K562 (cell line): ENCODE results near the gene ENSA. TPM values are rescaled to one million over a fixed set of nuclear protein-coding genes. Genes with fewer than 3 reads are reported as not detected.

Experiments used
- ARNT ChIP-seq, 2 experiments: fragments of 450-650 bp; IDR thresholded peaks; 2 replicates each; pipeline ENCODE4 v1.6.1; 2016; ENCODE audit warnings: mild to moderate bottlenecking in 1 of 2
- CEBPB ChIP-seq: fragments of 450-650 bp; IDR thresholded peaks from 2 replicates; pipeline ENCODE4 v1.6.1; 2016; ENCODE audit warnings: missing genetic modification characterization, missing compliant biosample characterization
- CHD1 ChIP-seq: fragments of 200-600 bp; sonication (generic); IDR thresholded peaks from one replicate; pipeline ENCODE4 v1.6.1; 2012; ENCODE audit warnings: mild to moderate bottlenecking, moderate library complexity, low read length, inconsistent platforms
- HDAC6 ChIP-seq: IDR thresholded peaks from 2 replicates; pipeline ENCODE4 v1.6.1; 2012; ENCODE audit warnings: low read depth, mild to moderate bottlenecking, control low read depth, inconsistent platforms, low read length, moderate library complexity
- HDGF ChIP-seq: fragments of 450-650 bp; IDR thresholded peaks from 2 replicates; pipeline ENCODE4 v1.6.1; 2016
- NEUROD1 ChIP-seq: fragments of 150-350 bp; IDR thresholded peaks from 2 replicates; pipeline ENCODE4 v1.6.1; 2014; ENCODE audit warnings: borderline replicate concordance, low read length, low read depth; ENCODE audit not compliant: partially characterized antibody
- POLR2B ChIP-seq: fragments of 450-650 bp; IDR thresholded peaks from 2 replicates; pipeline ENCODE4 v1.6.1; 2018; ENCODE audit warnings: low read depth; ENCODE audit not compliant: partially characterized antibody
- RBM17 ChIP-seq: fragments of 200-400 bp; formaldehyde crosslinking; IDR thresholded peaks from 2 replicates; pipeline ENCODE4 v1.6.1; 2017; ENCODE audit warnings: low read depth, mild to moderate bottlenecking, low read length, borderline replicate concordance
- REST ChIP-seq, 2 experiments: fragments of 450-650 bp; formaldehyde crosslinking in 1 of 2; IDR thresholded peaks; 2 replicates each; pipeline versions ENCODE4 v1.4.0 to v1.6.1; 2014 to 2020; ENCODE audit warnings: mild to moderate bottlenecking in 2 of 2, borderline replicate concordance in 1 of 2, low read depth in 1 of 2
- SMAD4 ChIP-seq: fragments of 250-450 bp; sonication (Bioruptor Pico); conservative IDR thresholded peaks from 2 replicates; pipeline ENCODE4 v1.8.0; 2021; ENCODE audit warnings: inconsistent platforms, mild to moderate bottlenecking, moderate library complexity
- SMC3 ChIP-seq: conservative IDR thresholded peaks from 2 replicates; pipeline ENCODE4 v1.6.1; 2011; ENCODE audit warnings: low read depth, low read length, improper control_type of control experiment; ENCODE audit not compliant: insufficient read depth
- TEAD4 ChIP-seq, 2 experiments: sonication (generic) in 1 of 2; formaldehyde crosslinking in 1 of 2; IDR thresholded peaks; 2 replicates each; pipeline versions ENCODE4 v1.6.1 to v1.8.0; 2012 to 2022; ENCODE audit warnings: borderline replicate concordance in 1 of 2, inconsistent platforms in 1 of 2, low read length in 1 of 2, mild to moderate bottlenecking in 1 of 2, missing genetic modification reagents in 1 of 2
- TFE3 ChIP-seq: fragments of 450-650 bp; formaldehyde crosslinking; IDR thresholded peaks from 2 replicates; pipeline ENCODE4 v1.4.0; 2020; ENCODE audit warnings: mild to moderate bottlenecking, mixed read lengths
- ZNF124 ChIP-seq: sonication (generic); formaldehyde crosslinking; IDR thresholded peaks from 2 replicates; pipeline ENCODE4 v1.8.1; 2022; ENCODE audit warnings: missing genetic modification reagents
- ZNF232 ChIP-seq: sonication (generic); formaldehyde crosslinking; IDR thresholded peaks from 2 replicates; pipeline ENCODE4 v1.8.0; 2022; ENCODE audit warnings: mild to moderate bottlenecking, missing genetic modification reagents
- polyA plus RNA-seq, 8 experiments: library from polyadenylated mRNA; depleted of rRNA in 4 of 8; stranded (reverse) in 5 of 8; unstranded in 3 of 8; fragments of >200 nt; fragmentation: Nextera tagmentation in 2 of 8; fragmentation: Illumina TruSeq in 1 of 8; extraction: Ambion mirVana in 2 of 8; extraction: Trizol in 1 of 8; gene quantifications; 2 replicates each; pipeline versions ENCODE4 v1.2.1 to v1.2.3, GENCODE V29; 2011 to 2014; ENCODE audit warnings: inconsistent platforms in 1 of 8, missing spikeins in 1 of 8
- total RNA-seq, 7 experiments: library from RNA; depleted of rRNA in 6 of 7; stranded (reverse); fragments of >200 nt in 6 of 7; fragmentation: Illumina TruSeq in 2 of 7; extraction: Trizol in 2 of 7; gene quantifications; 2 replicates each; pipeline versions ENCODE4 v1.2.1 to v1.2.3, GENCODE V29; 2011 to 2021; ENCODE audit warnings: low replicate concordance in 1 of 7

ENSA gene
- total and polyA plus RNA-seq, 9 of the 15 experiments (the other 6 are each of a cell fraction or from before 2014, with no cell fraction given), result 68.1 to 605 (median 188) TPM

- no peak for TF ChIP-seq TFE3 (CRISPR knock-in tag)
- TF ChIP-seq HDAC6, result no peak
- TF ChIP-seq RBM17, result no peak
- no peak for TF ChIP-seq HDGF
- TF ChIP-seq ZNF232 (CRISPR knock-in tag), result no peak
- TF ChIP-seq ZNF124 (CRISPR knock-in tag), result no peak
- peak; percentile 27; the same call in 1 of the 2 replicates for TF ChIP-seq SMC3
- TF ChIP-seq TEAD4 (IDR thresholded peaks at IDR 0.05; ENCODE audit: low read length), result 0 out of 2 replicates have a peak, but pooled peaks have one; percentile 12
- TF ChIP-seq TEAD4 (CRISPR knock-in tag; IDR thresholded peaks at IDR 0.05; ENCODE audit: borderline replicate concordance), result no peak
- TF ChIP-seq SMAD4 (CRISPR knock-in tag), result no peak
- TF ChIP-seq NEUROD1, result no peak
- TF ChIP-seq ARNT (IDR thresholded peaks at IDR 0.05), result no peak
- peak; percentile 37; the same call in 1 of the 2 replicates for TF ChIP-seq REST (IDR thresholded peaks at IDR 0.05; ENCODE audit: borderline replicate concordance)
- TF ChIP-seq REST (CRISPR knock-in tag; IDR thresholded peaks at IDR 0.05; ENCODE audit: low read depth), result no peak
- TF ChIP-seq CHD1, result no peak
- TF ChIP-seq CEBPB (tag), result peak; percentile 47
- TF ChIP-seq POLR2B, result no peak
These were observed 7.7 kb downstream of the ENSA start (continued) for GRCh38 chr1:150621497-150622302.
